Neural progenitor cell (in vitro differentiated cells): Measurements from ENCODE around the gene CBFA2T3. TPM values are rescaled to one million over a fixed set of nuclear protein-coding genes. Genes with fewer than 3 reads are reported as not detected.

Source experiments
- DNase-seq: peaks from one replicate; pipeline ENCODE4 v3.0.0-alpha.2; 2016; ENCODE audit warnings: low spot score
- H2AFZ ChIP-seq: fragments of 200-600 bp; sonication (generic); replicated peaks from 2 replicates; pipeline ENCODE4 v1.6.1; 2016; ENCODE audit warnings: antibody characterized with exemption
- H3F3A ChIP-seq: fragments of 200-600 bp; sonication (generic); 2 replicates; pipeline ENCODE4 v1.6.1; 2016; ENCODE audit warnings: antibody characterized with exemption, low read depth
- H3K27ac ChIP-seq: fragments of 200-600 bp; sonication (generic); 2 replicates; pipeline ENCODE4 v1.5.1; 2016; ENCODE audit warnings: mild to moderate bottlenecking
- H3K27me3 ChIP-seq: fragments of 200-600 bp; sonication (generic); 2 replicates; pipeline ENCODE4 v1.6.1; 2016; ENCODE audit warnings: mild to moderate bottlenecking, moderate library complexity
- H3K36me3 ChIP-seq: fragments of 200-600 bp; sonication (generic); 2 replicates; pipeline ENCODE4 v1.5.1; 2016
- H3K4me1 ChIP-seq: fragments of 200-600 bp; sonication (generic); 2 replicates; pipeline ENCODE4 v1.6.1; 2016; ENCODE audit warnings: mixed run types
- H3K4me2 ChIP-seq: fragments of 200-600 bp; sonication (generic); 2 replicates; pipeline ENCODE4 v1.6.1; 2016
- H3K4me3 ChIP-seq: fragments of 200-600 bp; sonication (generic); 2 replicates; pipeline ENCODE4 v1.5.1; 2016
- H3K79me2 ChIP-seq: fragments of 200-600 bp; sonication (generic); 2 replicates; pipeline ENCODE4 v1.6.1; 2016; ENCODE audit warnings: low read depth
- H3K9ac ChIP-seq: fragments of 200-600 bp; sonication (generic); 2 replicates; pipeline ENCODE4 v1.6.1; 2016
- H3K9me3 ChIP-seq: fragments of 200-600 bp; sonication (generic); 2 replicates; pipeline ENCODE4 v1.5.1; 2016; ENCODE audit warnings: low read depth
- H4K20me1 ChIP-seq: fragments of 200-600 bp; sonication (generic); 2 replicates; pipeline ENCODE4 v1.6.1; 2016; ENCODE audit warnings: low read depth
- H3K27ac Mint-ChIP-seq: 3 replicates; pipeline ENCODE4 v1.8.0; 2021; ENCODE audit warnings: mixed read lengths
- H3K27me3 Mint-ChIP-seq: 2 replicates; pipeline ENCODE4 v1.8.0; 2022; ENCODE audit warnings: low read depth, mild to moderate bottlenecking, inconsistent platforms, moderate library complexity, mixed read lengths; ENCODE audit not compliant: insufficient read depth
- H3K36me3 Mint-ChIP-seq: 3 replicates; pipeline ENCODE4 v1.8.0; 2021; ENCODE audit warnings: mixed read lengths
- H3K4me1 Mint-ChIP-seq: 3 replicates; pipeline ENCODE4 v1.8.0; 2021; ENCODE audit warnings: mixed read lengths
- H3K4me3 Mint-ChIP-seq: 3 replicates; pipeline ENCODE4 v1.8.0; 2021; ENCODE audit warnings: mild to moderate bottlenecking, moderate library complexity, mixed read lengths
- H3K9me3 Mint-ChIP-seq: 3 replicates; pipeline ENCODE4 v1.8.0; 2020; ENCODE audit warnings: mixed read lengths
- EZH2 ChIP-seq: fragments of 200-600 bp; sonication (generic); IDR thresholded peaks from 2 replicates; pipeline ENCODE4 v1.6.1; 2017; ENCODE audit warnings: antibody characterized with exemption, mild to moderate bottlenecking, moderate library complexity
- EZH2phosphoT487 ChIP-seq: fragments of 200-600 bp; sonication (generic); IDR thresholded peaks from 2 replicates; pipeline ENCODE4 v1.6.1; 2017; ENCODE audit warnings: antibody characterized with exemption
- total RNA-seq: library from RNA; depleted of rRNA; stranded (reverse); fragments of >200 nt; gene quantifications from 2 replicates; pipeline ENCODE4 v1.2.3, GENCODE V29; 2015; ENCODE audit warnings: low replicate concordance
- TF ChIP-seq, protein P1 (sequence below): fragments of 200-600 bp; sonication (generic); IDR thresholded peaks from 2 replicates; pipeline ENCODE4 v1.5.1; 2017; ENCODE audit warnings: antibody characterized with exemption, mild to moderate bottlenecking

CBFA2T3 gene
- total RNA-seq, 1 donor from 2014 or later, result 0.22 TPM

DNA sequence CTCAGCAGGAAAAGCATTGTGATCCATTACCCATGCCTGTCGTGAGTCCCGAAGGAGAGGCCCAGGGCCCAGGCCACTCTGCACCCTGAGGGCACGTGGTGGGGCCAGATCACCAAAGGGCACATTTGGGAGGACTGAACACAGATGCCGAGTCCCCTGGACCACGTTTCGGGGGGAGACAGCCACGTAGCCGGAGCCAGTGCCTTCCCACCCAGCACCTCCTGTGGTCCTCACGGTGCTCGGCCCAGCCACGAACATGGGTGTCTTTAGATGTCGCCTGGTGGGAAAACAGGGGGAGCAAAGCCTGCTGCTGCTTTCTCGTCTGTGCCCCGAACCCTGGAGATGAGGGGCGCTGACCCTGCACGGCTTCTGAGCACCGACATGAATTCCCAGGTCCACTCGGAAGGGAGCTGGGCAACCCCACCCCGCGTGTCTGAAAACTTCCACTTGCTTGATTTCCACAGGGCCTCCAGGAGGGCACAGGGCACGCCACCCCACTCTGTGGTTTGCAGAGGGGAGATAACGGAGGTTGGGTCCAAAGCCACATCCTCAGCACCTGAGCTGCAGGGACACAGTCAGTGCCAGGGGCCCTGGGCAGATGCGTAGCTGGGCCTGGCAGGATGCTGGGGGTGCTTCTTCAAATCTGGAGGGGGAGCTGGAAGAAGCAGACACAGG lies 14.4 kb downstream of the CBFA2T3 start:
- Histone ChIP-seq H3K27ac (no peak overlapping the region), H4K20me1 (no peaks in the 10 kb centered on the region)
- H3K27me3 Mint-ChIP-seq, result peaks cover 13% of the 10 kb centered on the region

DNA sequence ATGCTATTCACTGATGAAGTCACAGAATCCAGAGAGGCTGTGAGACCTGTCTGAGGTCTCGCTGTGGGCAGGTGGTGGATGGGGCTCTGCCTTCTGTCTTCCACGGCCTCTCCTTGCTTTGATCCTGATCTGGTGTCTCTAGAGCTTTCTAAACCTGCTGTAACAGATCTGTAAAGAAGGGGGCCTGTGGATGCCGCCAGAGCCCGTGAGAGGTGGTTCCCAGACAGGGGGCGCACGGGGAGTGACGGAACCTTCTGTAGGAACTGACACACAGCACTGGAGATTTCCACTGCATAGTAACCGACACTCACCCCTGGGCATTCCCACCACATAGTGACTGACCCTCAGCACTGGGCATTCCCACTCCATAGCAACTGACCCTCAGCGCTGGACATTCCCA lies 16.0 kb downstream of the CBFA2T3 start:
- Histone ChIP-seq H3K4me2 (no peak overlapping the region), H3K79me2 (no peaks in the 10 kb centered on the region), H3K4me3 (no peak overlapping the region), H3K9me3 (no peaks in the 10 kb centered on the region), H3K9ac (no peak overlapping the region), H3K27me3 (no peaks in the 10 kb centered on the region), H2AFZ (no peak overlapping the region), H3K27ac (no peak overlapping the region), H3K36me3 (no peaks in the 10 kb centered on the region), H3K4me1 (peaks cover 2% of the 10 kb centered on the region), H3F3A (no peaks in the 10 kb centered on the region), H4K20me1 (no peaks in the 10 kb centered on the region)
- Mint-ChIP-seq H3K4me1 (peaks cover 13% of the 10 kb centered on the region), H3K9me3 (peaks cover 18% of the 10 kb centered on the region), H3K27me3 (peaks cover 14% of the 10 kb centered on the region), H3K4me3 (no peak overlapping the region), H3K27ac (peak overlapping the region; percentile 76), H3K36me3 (no peaks in the 10 kb centered on the region)
- no peak for TF ChIP-seq EZH2phosphoT487
- TF ChIP-seq EZH2, result no peak
- TF ChIP-seq, protein P1, sequence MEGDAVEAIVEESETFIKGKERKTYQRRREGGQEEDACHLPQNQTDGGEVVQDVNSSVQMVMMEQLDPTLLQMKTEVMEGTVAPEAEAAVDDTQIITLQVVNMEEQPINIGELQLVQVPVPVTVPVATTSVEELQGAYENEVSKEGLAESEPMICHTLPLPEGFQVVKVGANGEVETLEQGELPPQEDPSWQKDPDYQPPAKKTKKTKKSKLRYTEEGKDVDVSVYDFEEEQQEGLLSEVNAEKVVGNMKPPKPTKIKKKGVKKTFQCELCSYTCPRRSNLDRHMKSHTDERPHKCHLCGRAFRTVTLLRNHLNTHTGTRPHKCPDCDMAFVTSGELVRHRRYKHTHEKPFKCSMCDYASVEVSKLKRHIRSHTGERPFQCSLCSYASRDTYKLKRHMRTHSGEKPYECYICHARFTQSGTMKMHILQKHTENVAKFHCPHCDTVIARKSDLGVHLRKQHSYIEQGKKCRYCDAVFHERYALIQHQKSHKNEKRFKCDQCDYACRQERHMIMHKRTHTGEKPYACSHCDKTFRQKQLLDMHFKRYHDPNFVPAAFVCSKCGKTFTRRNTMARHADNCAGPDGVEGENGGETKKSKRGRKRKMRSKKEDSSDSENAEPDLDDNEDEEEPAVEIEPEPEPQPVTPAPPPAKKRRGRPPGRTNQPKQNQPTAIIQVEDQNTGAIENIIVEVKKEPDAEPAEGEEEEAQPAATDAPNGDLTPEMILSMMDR, result no peak
- no peak for DNase-seq

More for the DNA sequence above, 14.4 kb downstream of the CBFA2T3 start:
- no peak overlapping the region for H2AFZ ChIP-seq
- H3K36me3 ChIP-seq, result no peaks in the 10 kb centered on the region
- H3K4me1 Mint-ChIP-seq, result peaks cover 10% of the 10 kb centered on the region
- H3K9me3 Mint-ChIP-seq, result peaks cover 18% of the 10 kb centered on the region
- H3K4me1 ChIP-seq, result no peaks in the 10 kb centered on the region
- H3K4me3 ChIP-seq, result no peak overlapping the region
- H3K79me2 ChIP-seq, result no peaks in the 10 kb centered on the region
- H3K4me2 ChIP-seq, result no peak overlapping the region
- H3K27ac Mint-ChIP-seq, result peak overlapping the region; percentile 11
- H3F3A ChIP-seq, result no peaks in the 10 kb centered on the region
- no peaks in the 10 kb centered on the region for H3K9me3 ChIP-seq
- DNase-seq, result no peak
- H3K9ac ChIP-seq, result no peak overlapping the region
- TF ChIP-seq, protein P1, result no peak
- H3K4me3 Mint-ChIP-seq, result no peak overlapping the region
- H3K36me3 Mint-ChIP-seq, result no peaks in the 10 kb centered on the region
- no peaks in the 10 kb centered on the region for H3K27me3 ChIP-seq

DNA sequence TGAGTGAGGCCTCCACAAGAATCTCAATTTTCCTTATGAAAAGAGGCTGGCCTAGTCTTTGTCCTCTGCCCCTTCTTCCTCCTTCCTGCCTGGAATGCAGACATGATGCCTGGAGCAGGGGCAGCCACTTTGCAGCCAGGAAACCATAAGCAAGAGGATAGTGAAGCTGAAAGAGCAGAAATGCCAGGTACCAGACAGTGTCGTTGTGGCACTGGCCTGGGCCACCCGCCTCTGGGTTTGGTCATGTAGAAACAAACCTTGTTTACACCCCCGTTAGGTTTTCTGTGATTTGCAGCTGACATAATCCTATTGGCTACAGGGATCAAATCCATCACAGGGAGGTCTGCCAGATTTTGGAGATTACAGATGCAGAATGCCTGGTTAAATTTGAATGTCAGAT lies 16.5 kb downstream of the CBFA2T3 start:
- Histone ChIP-seq H2AFZ (no peak overlapping the region), H3K27me3 (no peaks in the 10 kb centered on the region), H3K4me2 (no peak overlapping the region), H3K27ac (no peak overlapping the region), H4K20me1 (no peaks in the 10 kb centered on the region), H3K9me3 (no peaks in the 10 kb centered on the region), H3K79me2 (no peaks in the 10 kb centered on the region), H3F3A (no peaks in the 10 kb centered on the region), H3K36me3 (no peaks in the 10 kb centered on the region), H3K4me1 (peaks cover 2% of the 10 kb centered on the region), H3K4me3 (no peak overlapping the region), H3K9ac (no peak overlapping the region)
- Mint-ChIP-seq H3K27ac (peak overlapping the region; percentile 19), H3K9me3 (peaks cover 18% of the 10 kb centered on the region), H3K36me3 (no peaks in the 10 kb centered on the region), H3K4me1 (peaks cover 13% of the 10 kb centered on the region), H3K27me3 (peaks cover 14% of the 10 kb centered on the region), H3K4me3 (no peak overlapping the region)
- TF ChIP-seq EZH2 (no peak), EZH2phosphoT487 (no peak)
- no peak for DNase-seq

DNA sequence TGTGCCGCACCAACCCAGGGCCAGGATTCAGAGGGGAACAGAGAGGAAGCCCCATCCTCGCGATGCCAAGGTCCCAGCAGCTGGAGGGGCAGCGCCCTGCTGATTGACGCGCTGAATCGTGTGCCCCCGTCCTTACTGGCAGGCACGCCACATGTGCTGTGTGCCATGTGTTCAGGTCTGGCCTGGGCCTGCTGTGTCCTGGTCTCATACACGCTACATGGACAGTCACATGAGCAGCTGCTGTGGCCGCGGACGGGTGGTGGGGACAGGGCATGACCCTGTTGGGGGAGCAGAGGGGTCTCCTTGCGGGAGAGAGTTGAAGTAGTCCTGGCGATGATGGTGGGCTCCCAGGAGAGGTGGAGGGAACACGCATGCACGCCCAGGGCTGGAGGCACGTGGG lies 18.0 kb downstream of the CBFA2T3 start:
- Mint-ChIP-seq H3K27ac (no peak overlapping the region), H3K27me3 (peaks cover 10% of the 10 kb centered on the region), H3K36me3 (no peaks in the 10 kb centered on the region), H3K9me3 (peaks cover 18% of the 10 kb centered on the region), H3K4me1 (peaks cover 13% of the 10 kb centered on the region), H3K4me3 (no peak overlapping the region)
- Histone ChIP-seq H4K20me1 (no peaks in the 10 kb centered on the region), H2AFZ (no peak overlapping the region), H3K36me3 (no peaks in the 10 kb centered on the region), H3K27me3 (no peaks in the 10 kb centered on the region), H3K9ac (no peak overlapping the region), H3F3A (no peaks in the 10 kb centered on the region), H3K27ac (no peak overlapping the region), H3K4me3 (no peak overlapping the region), H3K4me2 (no peak overlapping the region), H3K79me2 (no peaks in the 10 kb centered on the region), H3K4me1 (peaks cover 2% of the 10 kb centered on the region), H3K9me3 (no peaks in the 10 kb centered on the region)
- no peak for DNase-seq
- TF ChIP-seq EZH2, result no peak
- TF ChIP-seq, protein P1, result no peak
